Stimulated activated naive CD8-positive, alpha-beta T cell treated with anti-CD3 and anti-CD28 coated beads, Interleukin-15, amount 100 ng/mL, for 72 hours (primary cell): ENCODE measurements around the gene SALL1.

Source experiments
- ATAC-seq: fragments of 150-1000 bp; cut with Tn5 transposase; 2 replicates; pipeline ENCODE4 v1.10.0; 2021; ENCODE audit warnings: mild to moderate bottlenecking, moderate library complexity
- DNase-seq, 2 donors: peaks; one replicate each; pipeline ENCODE4 v3.0.0; 2021 to 2022
- H3K27ac Mint-ChIP-seq, 2 donors: one replicate each; pipeline ENCODE4 v1.8.0; 2022; ENCODE audit warnings: mild to moderate bottlenecking in 2 of 2, mixed read lengths in 2 of 2, moderate library complexity in 2 of 2
- H3K27me3 Mint-ChIP-seq: one replicate; pipeline ENCODE4 v1.8.0; 2022; ENCODE audit warnings: mixed read lengths
- H3K4me1 Mint-ChIP-seq: one replicate; pipeline ENCODE4 v1.8.0; 2022; ENCODE audit warnings: mild to moderate bottlenecking, mixed read lengths
- H3K4me3 Mint-ChIP-seq, 2 donors: one replicate each; pipeline ENCODE4 v1.8.0; 2022; ENCODE audit warnings: mild to moderate bottlenecking in 2 of 2, mixed read lengths in 2 of 2, moderate library complexity in 1 of 2
- H3K9me3 Mint-ChIP-seq, 2 donors: one replicate each; pipeline ENCODE4 v1.8.0; 2022; ENCODE audit warnings: mixed read lengths in 2 of 2

Gene SALL1

DNA sequence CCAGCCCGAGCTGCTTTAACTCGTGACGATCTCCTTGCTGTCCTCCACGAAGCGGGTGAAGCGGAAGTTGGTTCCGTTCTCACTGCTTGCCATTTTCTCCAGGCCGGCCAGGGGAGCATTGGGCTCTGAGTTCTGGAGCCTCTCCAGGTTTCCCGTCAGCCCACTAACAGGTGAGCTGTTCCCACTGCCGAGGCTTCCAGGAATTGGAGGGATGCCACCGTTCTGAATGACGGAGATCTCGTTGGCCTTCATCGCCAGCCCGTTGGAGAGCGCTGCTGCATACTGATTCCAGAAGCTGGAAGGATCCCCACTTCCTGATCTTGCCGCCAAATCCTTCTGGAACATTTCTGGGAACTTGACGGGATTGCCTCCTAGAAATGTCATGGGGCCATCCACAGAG, 14.0 kb downstream of the SALL1 start:
- H3K4me3 Mint-ChIP-seq = no peak overlapping the region
- peaks cover 34% of the 10 kb centered on the region for H3K27me3 Mint-ChIP-seq
- H3K27ac Mint-ChIP-seq = no peak overlapping the region

DNA sequence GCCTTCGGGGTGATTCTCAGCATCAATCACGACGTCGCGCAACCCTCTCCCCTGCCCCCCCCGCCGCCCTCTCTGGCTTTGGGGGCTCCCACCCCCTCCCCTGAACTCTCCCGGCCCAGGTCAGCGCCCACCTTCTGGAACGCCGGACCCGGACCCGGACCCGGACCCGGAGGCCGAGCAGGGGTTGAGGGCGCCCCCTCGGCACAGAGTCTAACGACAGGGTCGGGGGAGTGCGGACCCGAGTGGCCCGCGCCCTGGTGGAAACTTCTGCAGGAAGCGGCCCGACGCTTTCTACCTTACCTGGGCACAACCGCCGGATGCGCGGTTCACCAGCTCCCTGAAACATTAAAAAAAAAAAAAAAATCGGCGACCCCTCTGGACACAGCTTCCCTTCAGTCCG, 16.2 kb downstream of the SALL1 start:
- ATAC-seq (no peak), DNase-seq (no peak)
- H3K27ac Mint-ChIP-seq = no peak overlapping the region
- no peaks in the 10 kb centered on the region for H3K4me1 Mint-ChIP-seq
- H3K27me3 Mint-ChIP-seq = peaks cover 42% of the 10 kb centered on the region
- no peak overlapping the region for H3K4me3 Mint-ChIP-seq
- peaks cover 0 to 5% of the 10 kb centered on the region in 2 donors for H3K9me3 Mint-ChIP-seq

More for the DNA sequence above, 14.0 kb downstream of the SALL1 start:
- no peaks in the 10 kb centered on the region for H3K4me1 Mint-ChIP-seq
- no peak for ATAC-seq
- H3K9me3 Mint-ChIP-seq = peaks cover 0 to 5% of the 10 kb centered on the region in 2 donors
- no peak for DNase-seq

DNA sequence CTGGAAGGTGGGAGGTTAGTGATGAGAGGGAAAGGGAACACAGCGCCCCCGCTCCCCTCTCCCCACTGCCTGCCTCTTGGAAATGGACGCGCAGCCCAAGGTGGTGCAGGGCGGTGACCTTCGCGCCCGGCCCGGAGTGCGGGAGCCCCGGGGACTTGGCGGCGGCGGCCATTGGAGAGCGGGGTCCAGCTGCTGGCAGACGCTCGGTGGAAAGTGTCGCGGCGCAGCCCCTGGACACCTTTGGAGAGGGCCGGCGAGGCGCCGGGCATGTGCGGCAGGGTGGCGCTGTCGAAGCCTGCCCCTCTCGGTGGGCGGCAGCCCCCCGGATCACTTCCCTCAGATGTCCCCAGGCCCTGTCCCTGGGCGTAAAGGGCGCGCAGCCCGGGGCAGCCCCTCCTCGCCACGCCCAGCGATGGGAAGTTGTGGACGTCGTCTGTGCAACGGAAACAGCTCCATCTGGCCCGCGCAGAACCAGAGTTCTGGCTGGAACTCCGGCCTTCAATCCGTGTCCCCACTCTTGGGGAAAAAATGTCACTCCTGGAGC, 16.7 kb downstream of the SALL1 start:
- ATAC-seq = no peak
- Mint-ChIP-seq H3K4me3 (no peak overlapping the region), H3K9me3 (peaks cover 0 to 5% of the 10 kb centered on the region in 2 donors)

DNA sequence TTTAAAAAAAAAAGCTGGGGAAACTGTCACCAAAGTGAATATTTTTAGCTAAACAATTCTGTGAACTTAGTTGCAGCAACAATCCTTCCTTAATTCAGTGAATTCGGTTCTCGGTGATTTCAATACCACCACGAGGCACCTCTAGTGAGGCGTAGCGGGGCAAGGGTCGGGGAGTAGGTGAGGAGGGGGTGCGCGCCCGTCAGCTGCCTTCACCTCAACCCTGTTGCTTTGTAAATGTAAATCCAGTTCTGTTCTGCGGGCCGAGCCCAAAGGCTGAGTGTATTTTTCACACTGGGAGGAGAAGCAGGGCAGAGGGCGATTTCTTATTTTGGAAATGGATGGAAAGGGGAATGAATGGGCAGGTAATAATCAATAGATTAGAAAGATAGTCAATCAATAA, 17.4 kb downstream of the SALL1 start:
- ATAC-seq (no peak), DNase-seq (no peak)
- Mint-ChIP-seq H3K4me1 (no peaks in the 10 kb centered on the region), H3K27ac (no peak overlapping the region), H3K27me3 (peaks cover 42% of the 10 kb centered on the region), H3K9me3 (peaks cover 0 to 3% of the 10 kb centered on the region in 2 donors), H3K4me3 (no peak overlapping the region)

More for the DNA sequence above, 16.7 kb downstream of the SALL1 start:
- no peak overlapping the region for H3K27ac Mint-ChIP-seq
- H3K27me3 Mint-ChIP-seq = peaks cover 42% of the 10 kb centered on the region
- no peak for DNase-seq
- H3K4me1 Mint-ChIP-seq = no peaks in the 10 kb centered on the region

DNA sequence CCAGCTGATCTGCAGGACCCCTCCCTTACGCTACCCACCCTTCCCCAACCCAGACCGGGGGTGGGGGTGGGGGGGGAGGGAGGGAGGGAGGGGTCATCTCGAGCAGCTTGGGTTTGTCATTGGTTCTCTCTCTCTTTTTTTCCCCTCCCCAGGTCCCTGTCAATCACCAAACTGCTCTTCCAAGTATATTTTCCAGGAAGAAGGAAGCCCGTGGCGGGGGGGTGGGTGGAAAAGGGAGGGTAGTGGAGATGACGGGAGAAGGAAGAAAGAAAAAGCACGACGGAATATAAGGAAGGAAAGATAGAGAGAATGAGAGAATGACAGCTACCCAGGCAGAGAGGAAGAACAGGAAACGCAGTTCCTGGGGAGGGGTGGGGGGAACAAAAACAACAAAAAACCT, 17.9 kb downstream of the SALL1 start:
- Mint-ChIP-seq H3K27me3 (peaks cover 42% of the 10 kb centered on the region), H3K4me1 (no peaks in the 10 kb centered on the region), H3K9me3 (no peaks in the 10 kb centered on the region), H3K4me3 (no peak overlapping the region), H3K27ac (no peak overlapping the region)
- ATAC-seq (no peak), DNase-seq (no peak)

DNA sequence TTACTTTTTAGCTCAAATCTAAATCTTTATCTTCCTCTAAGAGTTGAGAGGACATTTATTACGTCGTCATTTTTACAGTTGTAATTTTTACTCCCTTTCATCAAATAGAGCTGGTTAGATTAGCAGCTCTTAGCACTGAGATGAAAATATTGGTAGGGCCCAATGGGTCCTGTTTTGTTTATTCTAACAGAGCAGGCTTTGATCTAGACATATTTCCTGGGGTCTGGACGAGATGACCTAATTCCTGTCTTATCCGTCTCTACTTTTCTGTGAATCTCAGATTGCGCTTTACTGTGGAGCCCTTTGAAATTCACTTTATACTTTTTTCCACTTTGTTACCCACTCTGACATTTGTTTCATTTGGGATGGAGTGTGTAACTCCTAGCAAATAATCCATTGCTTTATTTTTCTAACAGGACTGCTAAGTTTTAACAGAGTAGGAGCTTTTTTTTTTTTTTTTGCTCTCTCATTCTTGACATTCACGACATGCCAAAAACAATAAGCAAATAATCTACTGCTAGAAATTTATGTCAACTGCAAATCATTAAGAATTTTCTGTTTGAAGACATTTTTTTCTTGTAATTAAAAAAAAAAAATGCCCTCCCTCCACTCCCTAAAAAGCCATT, 18.5 kb downstream of the SALL1 start:
- Mint-ChIP-seq H3K4me3 (no peak overlapping the region), H3K9me3 (no peaks in the 10 kb centered on the region), H3K27me3 (peaks cover 42% of the 10 kb centered on the region), H3K27ac (no peak overlapping the region), H3K4me1 (no peaks in the 10 kb centered on the region)
- ATAC-seq = no peak
- DNase-seq = no peak

DNA sequence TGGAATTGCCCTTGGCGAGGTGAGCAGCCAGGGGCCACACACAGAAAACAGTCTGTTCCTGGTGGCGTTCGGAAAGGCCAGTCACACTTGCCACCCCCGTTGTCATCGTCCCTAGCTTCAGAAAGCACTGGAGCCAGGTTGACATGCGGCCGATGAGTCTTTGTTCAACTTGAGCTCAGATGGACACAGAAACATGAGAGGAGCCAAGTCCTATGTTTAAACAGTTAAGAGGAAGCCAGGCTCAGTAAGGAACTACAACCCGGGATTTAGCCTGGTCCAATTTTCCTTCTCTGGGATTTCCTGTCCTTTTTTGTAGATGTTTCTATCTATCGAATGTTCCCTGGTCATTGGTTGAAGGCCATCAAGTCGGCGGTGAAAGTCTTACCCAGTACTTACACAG, 19.5 kb downstream of the SALL1 start:
- peaks cover 42% of the 10 kb centered on the region for H3K27me3 Mint-ChIP-seq
- H3K4me1 Mint-ChIP-seq = no peaks in the 10 kb centered on the region

DNA sequence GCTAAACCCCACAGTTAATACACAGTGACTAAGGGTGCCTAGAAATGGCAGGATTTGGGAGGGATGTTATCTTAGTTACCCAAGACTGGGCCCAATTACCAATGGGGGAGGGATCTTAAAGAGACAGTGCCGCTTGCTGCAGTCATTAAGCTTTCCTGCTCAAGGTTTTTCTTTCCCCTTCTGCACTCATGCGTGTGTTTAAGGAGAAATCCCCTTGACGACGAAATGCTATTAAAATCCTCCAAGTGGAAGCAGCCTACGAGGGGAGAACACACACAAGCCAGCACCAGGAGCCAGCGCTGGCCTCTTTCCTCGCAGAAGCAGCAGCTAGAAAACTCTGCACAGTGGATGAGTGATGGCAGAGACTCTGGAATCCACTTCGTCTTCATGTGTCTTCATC, 22.0 kb downstream of the SALL1 start:
- Mint-ChIP-seq H3K9me3 (no peaks in the 10 kb centered on the region), H3K27ac (no peak overlapping the region), H3K4me3 (no peak overlapping the region), H3K27me3 (peaks cover 35% of the 10 kb centered on the region), H3K4me1 (no peaks in the 10 kb centered on the region)
- DNase-seq (no peak), ATAC-seq (no peak)

More for the DNA sequence above, 19.5 kb downstream of the SALL1 start:
- no peak for ATAC-seq
- Mint-ChIP-seq H3K9me3 (no peaks in the 10 kb centered on the region), H3K4me3 (no peak overlapping the region), H3K27ac (no peak overlapping the region)
- no peak for DNase-seq

DNA sequence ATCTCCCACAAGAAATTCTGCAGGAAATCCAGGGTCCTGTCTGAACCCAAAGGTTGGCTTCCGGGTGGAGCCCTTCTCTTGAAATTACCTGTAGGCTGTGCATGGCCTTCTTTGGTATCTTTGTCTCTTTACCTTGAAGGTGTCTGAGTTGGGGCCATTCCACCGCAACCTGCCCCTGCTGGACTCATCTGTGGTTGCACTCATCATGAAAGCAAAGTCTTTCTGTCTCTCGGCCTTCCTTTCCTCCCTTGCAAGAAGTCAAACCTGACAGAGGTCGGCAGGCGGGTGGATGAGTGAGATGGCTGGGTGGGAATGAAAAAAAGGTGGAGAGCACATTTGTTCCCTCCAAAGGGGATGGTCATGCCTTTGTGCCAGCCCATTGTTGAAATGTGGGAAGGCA, 25.1 kb downstream of the SALL1 start:
- Mint-ChIP-seq H3K4me3 (no peak overlapping the region), H3K27me3 (peaks cover 6% of the 10 kb centered on the region), H3K4me1 (no peaks in the 10 kb centered on the region), H3K27ac (no peak overlapping the region), H3K9me3 (no peaks in the 10 kb centered on the region)
- DNase-seq (no peak), ATAC-seq (no peak)

DNA sequence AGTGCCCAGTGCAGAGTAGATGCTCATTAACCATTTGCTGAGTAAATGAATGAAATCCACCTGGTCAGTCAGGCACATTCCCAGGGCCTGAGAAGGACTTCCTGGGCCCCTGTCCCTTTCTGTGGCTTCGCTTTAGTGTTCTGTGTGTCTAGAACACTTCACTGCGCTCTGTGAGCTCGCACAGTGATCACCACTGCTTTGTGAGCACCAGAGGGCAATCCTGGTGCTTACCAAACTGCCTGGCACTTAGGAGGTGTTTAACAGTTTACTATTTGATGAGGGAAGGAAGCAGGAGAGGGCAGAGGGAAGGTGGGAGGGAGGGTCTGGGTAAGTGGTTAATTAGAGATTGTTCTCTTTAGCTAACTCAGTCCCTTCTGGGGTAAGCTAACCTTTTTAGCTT, 26.2 kb downstream of the SALL1 start:
- H3K4me1 Mint-ChIP-seq = no peaks in the 10 kb centered on the region
- no peak overlapping the region for H3K27ac Mint-ChIP-seq
- DNase-seq = no peak
- ATAC-seq = no peak
- no peaks in the 10 kb centered on the region for H3K9me3 Mint-ChIP-seq
- peaks cover 9% of the 10 kb centered on the region for H3K27me3 Mint-ChIP-seq
- H3K4me3 Mint-ChIP-seq = no peak overlapping the region

DNA sequence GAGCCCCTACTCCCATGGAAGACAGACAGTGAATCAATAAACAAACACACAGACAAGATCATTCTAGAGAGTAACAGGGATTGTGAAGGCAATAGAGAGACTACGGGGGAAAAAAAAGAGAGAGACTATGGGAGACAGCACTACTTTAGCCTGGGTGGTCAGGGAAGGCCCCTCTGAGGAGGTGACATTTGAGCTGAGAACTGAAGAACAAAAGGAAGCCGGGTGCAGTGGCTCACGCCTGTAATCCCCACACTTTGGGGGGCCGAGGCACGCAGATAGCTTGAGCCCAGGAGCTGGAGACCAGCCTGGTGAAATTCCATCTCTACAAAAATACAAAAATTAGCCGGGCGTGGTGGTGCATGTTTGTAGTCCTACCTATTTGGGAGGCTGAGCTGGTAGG, 29.2 kb downstream of the SALL1 start:
- DNase-seq = no peak
- no peaks in the 10 kb centered on the region for H3K9me3 Mint-ChIP-seq
- peaks cover 13% of the 10 kb centered on the region for H3K27me3 Mint-ChIP-seq
- no peaks in the 10 kb centered on the region for H3K4me1 Mint-ChIP-seq
- H3K4me3 Mint-ChIP-seq = no peak overlapping the region
- H3K27ac Mint-ChIP-seq = no peak overlapping the region
- ATAC-seq = no peak

DNA sequence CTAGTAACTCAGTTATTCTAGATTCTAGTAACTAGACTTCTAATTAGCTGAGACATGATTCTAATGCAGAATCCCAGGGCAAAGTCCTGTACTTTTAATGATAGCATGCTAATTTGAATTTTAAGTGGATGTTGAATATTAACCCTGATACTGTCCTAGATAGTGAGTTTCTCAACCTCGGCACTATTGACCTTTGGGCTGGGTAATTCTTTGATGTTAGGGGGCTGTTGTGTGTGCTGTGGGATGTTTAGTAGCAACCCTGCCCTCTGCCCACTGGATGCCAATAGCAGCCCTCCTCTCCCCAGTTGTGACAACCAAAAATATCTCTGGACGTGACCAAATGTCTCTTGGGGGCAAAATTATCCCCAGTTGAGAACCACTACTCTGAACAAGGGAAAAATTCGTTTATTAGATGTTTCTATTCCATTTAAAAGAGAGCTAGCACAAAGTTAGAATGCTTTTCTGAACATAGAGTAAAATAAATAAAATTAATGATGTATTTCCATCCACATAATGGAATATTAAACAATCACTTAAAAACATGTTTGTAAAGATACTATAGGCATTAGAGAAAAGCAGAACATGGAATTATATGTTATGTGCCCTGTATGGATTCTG, 30.2 kb downstream of the SALL1 start:
- H3K27me3 Mint-ChIP-seq = peaks cover 9% of the 10 kb centered on the region
- H3K4me1 Mint-ChIP-seq = no peaks in the 10 kb centered on the region
- no peaks in the 10 kb centered on the region for H3K9me3 Mint-ChIP-seq
- no peak for ATAC-seq
- DNase-seq = no peak
- no peak overlapping the region for H3K4me3 Mint-ChIP-seq
- H3K27ac Mint-ChIP-seq = no peak overlapping the region

DNA sequence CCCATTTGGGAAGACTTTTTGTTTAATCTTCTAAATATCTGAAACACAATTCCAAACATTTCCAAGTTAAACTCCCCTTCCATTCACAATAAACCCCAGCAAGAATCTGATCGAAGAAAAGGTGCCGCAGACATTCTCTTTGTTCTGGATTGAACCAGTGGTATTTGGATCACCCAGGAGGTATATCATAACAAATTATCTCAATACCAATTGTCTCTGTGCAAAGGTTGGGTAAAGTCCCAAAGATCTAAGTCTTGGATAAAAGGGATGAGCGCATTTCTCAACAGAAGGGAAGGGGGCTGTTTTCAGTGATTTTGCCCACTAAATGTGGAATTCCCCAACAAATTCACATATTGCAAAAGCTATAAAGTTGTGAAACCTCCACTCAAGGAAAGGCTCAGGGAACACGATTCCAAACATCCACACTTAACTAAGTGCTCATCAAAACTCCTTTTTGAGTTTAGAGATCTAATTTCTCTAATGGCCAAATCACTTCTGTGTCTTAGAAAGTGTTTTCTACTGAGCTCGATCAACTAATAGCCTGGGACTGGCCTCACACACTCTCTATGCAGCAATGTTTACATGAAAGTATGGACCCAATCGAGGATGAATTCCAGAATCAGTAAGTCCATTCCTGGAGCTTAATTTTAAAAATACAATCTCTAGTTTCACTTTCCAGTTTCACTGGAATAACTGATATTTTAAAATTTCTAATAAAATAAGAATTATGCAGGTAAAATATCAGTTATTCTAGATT, 30.9 kb downstream of the SALL1 start:
- no peaks in the 10 kb centered on the region for H3K4me1 Mint-ChIP-seq
- no peak overlapping the region for H3K27ac Mint-ChIP-seq
- no peaks in the 10 kb centered on the region for H3K9me3 Mint-ChIP-seq
- ATAC-seq = no peak
- DNase-seq = no peak
- peaks cover 11% of the 10 kb centered on the region for H3K27me3 Mint-ChIP-seq
- no peak overlapping the region for H3K4me3 Mint-ChIP-seq

DNA sequence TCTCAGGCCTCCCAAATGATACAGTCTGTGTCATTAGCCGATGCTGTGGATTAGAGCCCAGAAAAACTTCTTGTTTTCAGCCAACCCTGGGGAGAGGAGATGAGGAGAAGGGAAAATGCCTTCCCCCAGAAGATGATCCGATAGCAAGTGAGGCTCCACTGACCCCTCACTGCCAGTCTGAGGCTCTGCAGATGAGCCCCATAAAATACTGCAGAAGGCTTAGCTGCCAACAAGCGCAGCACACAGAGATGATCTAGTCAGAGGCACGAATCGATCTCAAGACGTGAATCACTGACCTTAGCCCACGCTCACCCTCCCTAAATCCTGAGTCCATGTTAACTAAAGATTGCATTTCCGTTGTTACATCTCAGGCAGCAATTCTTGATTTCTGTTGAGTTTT, 31.5 kb downstream of the SALL1 start:
- peaks cover 17% of the 10 kb centered on the region for H3K27me3 Mint-ChIP-seq
- no peak overlapping the region for H3K4me3 Mint-ChIP-seq
- no peak for DNase-seq
- ATAC-seq = no peak
- no peaks in the 10 kb centered on the region for H3K9me3 Mint-ChIP-seq
- no peaks in the 10 kb centered on the region for H3K4me1 Mint-ChIP-seq
- H3K27ac Mint-ChIP-seq = no peak overlapping the region

DNA sequence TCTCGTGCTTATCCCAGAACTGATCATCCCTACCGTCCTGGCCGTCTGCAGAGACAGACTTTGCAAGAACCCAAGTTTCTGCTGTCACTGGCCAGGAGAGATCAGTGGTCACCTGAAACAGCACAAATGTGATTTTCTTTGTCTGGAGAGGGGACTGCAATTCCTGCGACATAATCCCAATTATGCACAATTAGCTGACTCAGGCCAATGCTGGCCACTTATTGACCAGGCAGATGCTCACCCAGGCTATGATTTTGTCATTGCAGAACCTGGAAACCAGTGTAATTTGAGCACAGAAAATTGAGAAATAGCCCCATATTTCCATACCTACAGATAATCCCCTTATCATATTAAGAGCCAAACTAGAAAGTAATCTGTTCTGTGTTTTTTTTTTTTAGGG, 34.7 kb downstream of the SALL1 start:
- Mint-ChIP-seq H3K27me3 (peaks cover 49% of the 10 kb centered on the region), H3K4me3 (no peak overlapping the region), H3K27ac (no peak overlapping the region), H3K9me3 (no peaks in the 10 kb centered on the region), H3K4me1 (peaks cover 6% of the 10 kb centered on the region)
- ATAC-seq (no peak), DNase-seq (no peak)

DNA sequence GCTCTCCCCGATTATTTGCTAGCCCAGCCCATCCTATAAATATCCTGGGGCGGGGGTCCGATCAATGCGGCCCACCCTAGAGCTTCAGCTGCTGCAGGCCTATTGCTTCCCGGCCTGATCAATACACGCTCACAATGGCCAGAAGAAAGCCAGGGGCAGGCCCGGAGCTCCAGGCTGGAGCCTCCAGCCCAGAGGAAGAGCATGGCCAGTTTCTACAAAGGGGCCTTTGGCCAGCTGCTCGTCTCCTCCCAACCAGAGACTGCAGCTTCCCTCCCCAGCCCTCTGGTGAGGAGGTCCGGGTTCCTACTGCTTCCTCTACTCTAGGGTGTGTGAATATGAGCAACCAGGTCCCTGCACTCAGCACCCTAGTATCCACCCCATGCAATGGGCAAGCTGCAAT, 36.7 kb downstream of the SALL1 start:
- no peak for ATAC-seq
- Mint-ChIP-seq H3K4me1 (peaks cover 6% of the 10 kb centered on the region), H3K27ac (no peak overlapping the region), H3K27me3 (peaks cover 52% of the 10 kb centered on the region), H3K9me3 (peaks cover 0 to 8% of the 10 kb centered on the region in 2 donors), H3K4me3 (no peak overlapping the region)
- no peak for DNase-seq
